Measurements from ENCODE around the gene RPTN.

The RPTN gene

GRCh38 chr1:152110860-152111514 lies 48.0 kb downstream of the RPTN start:
- peak; percentile 67 for DNase-seq (ENCODE audit: low spot score)

GRCh38 chr1:152110365-152110859 lies 48.6 kb downstream of the RPTN start:
- DNase-seq (ENCODE audit: low spot score) = no peak

GRCh38 chr1:152109998-152110294 lies 49.1 kb downstream of the RPTN start:
- DNase-seq (ENCODE audit: low spot score) = no peak

- DNase-seq (ENCODE audit: low spot score) = peak; percentile 44
Observed at GRCh38 chr1:152109231-152109997, 49.6 kb downstream of the RPTN start.

GRCh38 chr1:152108882-152109222 lies 50.2 kb downstream of the RPTN start:
- no peak for DNase-seq (ENCODE audit: low spot score)

GRCh38 chr1:152107984-152108881 lies 50.8 kb downstream of the RPTN start:
- peak; percentile 48 for DNase-seq (ENCODE audit: low spot score)

GRCh38 chr1:152107031-152107983 lies 51.7 kb downstream of the RPTN start:
- DNase-seq (ENCODE audit: low spot score) = no peak

- no peak for DNase-seq (ENCODE audit: low spot score)
Observed at GRCh38 chr1:152104854-152105253, 54.2 kb downstream of the RPTN start.

All from ecto neural progenitor cell (in vitro differentiated cells).